Smooth muscle cell (in vitro differentiated cells): ENCODE results near the gene PRKCE. TPM values are rescaled to one million over a fixed set of nuclear protein-coding genes. Genes with fewer than 3 reads are reported as not detected.

Source experiments
- DNase-seq: peaks from one replicate; lab custom pipeline; 2025; ENCODE audit not compliant: unreplicated experiment; lab: John Stamatoyannopoulos, UW
- H2AFZ ChIP-seq: fragments of 200-600 bp; sonication (generic); 2 replicates; pipeline ENCODE4 v1.6.0; 2016; ENCODE audit warnings: antibody characterized with exemption, low read depth, mild to moderate bottlenecking
- H3F3A ChIP-seq: fragments of 200-600 bp; sonication (generic); 2 replicates; pipeline ENCODE4 v1.6.0; 2017; ENCODE audit warnings: antibody characterized with exemption, low read depth
- H3K27ac ChIP-seq: fragments of 200-600 bp; sonication (generic); 2 replicates; pipeline ENCODE4 v1.5.1; 2016; ENCODE audit warnings: low read depth, mild to moderate bottlenecking
- H3K27me3 ChIP-seq: fragments of 200-600 bp; sonication (generic); 2 replicates; pipeline ENCODE4 v1.6.1; 2016; ENCODE audit warnings: low read depth, mild to moderate bottlenecking
- H3K36me3 ChIP-seq: fragments of 200-600 bp; sonication (generic); 2 replicates; pipeline ENCODE4 v1.5.1; 2016; ENCODE audit warnings: low read depth
- H3K4me1 ChIP-seq: fragments of 200-600 bp; sonication (generic); 2 replicates; pipeline ENCODE4 v1.5.1; 2016; ENCODE audit warnings: low read depth
- H3K4me2 ChIP-seq: fragments of 200-600 bp; sonication (generic); 2 replicates; pipeline ENCODE4 v1.6.0; 2016; ENCODE audit warnings: mild to moderate bottlenecking
- H3K4me3 ChIP-seq: fragments of 200-600 bp; sonication (generic); 2 replicates; pipeline ENCODE4 v1.5.1; 2016; ENCODE audit warnings: mild to moderate bottlenecking
- H3K79me2 ChIP-seq: fragments of 200-600 bp; sonication (generic); 2 replicates; pipeline ENCODE4 v1.6.0; 2016; ENCODE audit warnings: low read depth, mild to moderate bottlenecking
- H3K9ac ChIP-seq: fragments of 200-600 bp; sonication (generic); 2 replicates; pipeline ENCODE4 v1.6.0; 2016; ENCODE audit warnings: low read depth
- H3K9me3 ChIP-seq: fragments of 200-600 bp; sonication (generic); replicated peaks from 2 replicates; pipeline ENCODE4 v1.5.1; 2016; ENCODE audit warnings: low read depth
- H4K20me1 ChIP-seq: fragments of 200-600 bp; sonication (generic); 2 replicates; pipeline ENCODE4 v1.6.0; 2016; ENCODE audit warnings: low read depth
- WGBS: methylation state at CpG from one replicate; pipeline ENCODE4 v1.1.7; 2016; ENCODE audit warnings: low lambda C conversion rate; 5-methylcytosine and 5-hydroxymethylcytosine counted together
- polyA plus RNA-seq: library from polyadenylated mRNA; unstranded; fragments of >200 nt; fragmentation: Nextera tagmentation; extraction: Ambion mirVana; gene quantifications from 2 replicates; pipeline ENCODE4 v1.2.1, GENCODE V29; 2016
- total RNA-seq: library from RNA; depleted of rRNA; stranded (reverse); fragments of >200 nt; gene quantifications from 2 replicates; pipeline ENCODE4 v1.2.3, GENCODE V29; 2014
- TF ChIP-seq, protein P1 (sequence below): fragments of 200-600 bp; sonication (generic); IDR thresholded peaks from 2 replicates; pipeline ENCODE4 v1.5.1; 2017; ENCODE audit warnings: borderline replicate concordance, mild to moderate bottlenecking, antibody characterized with exemption; ENCODE audit not compliant: insufficient read depth, poor library complexity, severe bottlenecking

PRKCE gene
- total and polyA plus RNA-seq, 2 experiments from 2014 or later, result 20.6 to 29.1 TPM

DNA sequence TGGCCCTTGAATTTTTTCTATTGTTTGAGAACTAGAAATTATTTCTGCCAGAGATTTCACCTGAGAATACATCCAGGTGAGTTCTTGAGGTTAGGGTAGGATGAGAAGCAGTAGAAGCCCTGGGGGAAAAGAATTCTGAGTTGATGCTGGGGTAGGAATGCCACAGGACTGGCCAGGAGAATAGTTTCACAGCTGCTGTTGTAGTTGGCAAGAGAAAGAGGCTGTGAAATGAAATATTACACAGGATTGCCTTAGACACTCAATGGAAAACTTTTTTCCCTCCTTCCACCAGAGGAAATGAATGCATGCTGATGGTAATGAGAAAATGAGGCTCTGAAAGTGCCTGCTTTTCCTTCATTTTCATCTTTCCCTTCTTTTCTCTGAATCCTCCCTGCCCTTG is 54.6 kb downstream of the PRKCE start:
- Histone ChIP-seq H3K9ac (no peak overlapping the region), H3K27me3 (no peaks in the 10 kb centered on the region), H3K4me1 (no peaks in the 10 kb centered on the region), H3K9me3 (no peaks in the 10 kb centered on the region), H3K36me3 (no peaks in the 10 kb centered on the region), H2AFZ (no peak overlapping the region), H4K20me1 (peaks cover 57% of the 10 kb centered on the region), H3K4me3 (no peak overlapping the region), H3K79me2 (peaks cover 82% of the 10 kb centered on the region), H3K4me2 (no peak overlapping the region), H3F3A (no peaks in the 10 kb centered on the region), H3K27ac (no peak overlapping the region)
- DNase-seq, result no peak
- TF ChIP-seq, protein P1, sequence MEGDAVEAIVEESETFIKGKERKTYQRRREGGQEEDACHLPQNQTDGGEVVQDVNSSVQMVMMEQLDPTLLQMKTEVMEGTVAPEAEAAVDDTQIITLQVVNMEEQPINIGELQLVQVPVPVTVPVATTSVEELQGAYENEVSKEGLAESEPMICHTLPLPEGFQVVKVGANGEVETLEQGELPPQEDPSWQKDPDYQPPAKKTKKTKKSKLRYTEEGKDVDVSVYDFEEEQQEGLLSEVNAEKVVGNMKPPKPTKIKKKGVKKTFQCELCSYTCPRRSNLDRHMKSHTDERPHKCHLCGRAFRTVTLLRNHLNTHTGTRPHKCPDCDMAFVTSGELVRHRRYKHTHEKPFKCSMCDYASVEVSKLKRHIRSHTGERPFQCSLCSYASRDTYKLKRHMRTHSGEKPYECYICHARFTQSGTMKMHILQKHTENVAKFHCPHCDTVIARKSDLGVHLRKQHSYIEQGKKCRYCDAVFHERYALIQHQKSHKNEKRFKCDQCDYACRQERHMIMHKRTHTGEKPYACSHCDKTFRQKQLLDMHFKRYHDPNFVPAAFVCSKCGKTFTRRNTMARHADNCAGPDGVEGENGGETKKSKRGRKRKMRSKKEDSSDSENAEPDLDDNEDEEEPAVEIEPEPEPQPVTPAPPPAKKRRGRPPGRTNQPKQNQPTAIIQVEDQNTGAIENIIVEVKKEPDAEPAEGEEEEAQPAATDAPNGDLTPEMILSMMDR, result no peak

DNA sequence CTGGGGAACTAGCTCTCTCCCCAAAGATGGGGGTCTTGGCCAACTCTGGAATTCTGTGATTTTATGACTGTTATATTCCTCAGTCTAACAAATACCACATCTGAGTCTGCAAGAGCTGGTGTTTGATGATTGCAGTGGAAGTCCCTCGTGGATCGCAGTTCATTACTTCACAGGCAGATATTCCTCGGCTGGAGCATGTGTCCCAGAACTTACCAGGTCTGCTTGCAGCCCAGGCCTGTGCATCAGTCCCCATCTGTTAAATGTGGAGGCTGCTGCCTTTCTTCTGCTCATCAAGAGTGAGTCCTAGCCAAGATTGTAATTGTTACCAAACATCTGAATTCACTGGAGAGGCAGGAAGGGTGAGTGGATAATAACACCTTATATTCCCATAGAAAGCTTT is 55.5 kb downstream of the PRKCE start:
- peak overlapping the region; percentile 59 for H3K27ac ChIP-seq
- H3F3A ChIP-seq, result no peaks in the 10 kb centered on the region
- H3K4me3 ChIP-seq, result no peak overlapping the region
- no peaks in the 10 kb centered on the region for H3K9me3 ChIP-seq
- no peak overlapping the region for H3K4me2 ChIP-seq
- no peaks in the 10 kb centered on the region for H3K27me3 ChIP-seq
- H4K20me1 ChIP-seq, result peaks cover 66% of the 10 kb centered on the region
- 80% methylated on average over 3 of the region's 3 CpGs for WGBS
- TF ChIP-seq, protein P1, result no peak
- no peak for DNase-seq
- no peak overlapping the region for H3K9ac ChIP-seq
- H2AFZ ChIP-seq, result no peak overlapping the region
- H3K79me2 ChIP-seq, result peaks cover 84% of the 10 kb centered on the region
- H3K36me3 ChIP-seq, result no peaks in the 10 kb centered on the region
- H3K4me1 ChIP-seq, result no peaks in the 10 kb centered on the region

DNA sequence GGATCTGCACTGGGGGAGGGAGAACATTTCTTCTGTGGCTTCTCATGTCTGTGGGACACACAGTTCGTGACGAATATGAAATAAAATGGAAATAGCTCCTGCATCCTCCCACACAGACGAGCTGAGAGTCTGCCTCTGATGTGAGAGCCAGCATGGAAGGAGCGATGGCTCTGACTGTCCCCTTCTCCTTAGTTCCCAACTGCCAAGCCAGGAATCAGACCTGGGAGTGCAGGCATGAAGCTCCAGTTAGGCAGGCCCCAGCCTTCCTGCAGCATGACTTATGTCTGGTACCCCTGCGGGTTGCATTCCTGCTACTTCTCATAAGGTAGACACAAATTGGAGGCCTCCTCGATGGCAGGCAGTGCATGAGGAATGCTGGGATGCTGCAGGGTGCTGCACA is 56.2 kb downstream of the PRKCE start:
- Histone ChIP-seq H3K79me2 (peaks cover 88% of the 10 kb centered on the region), H3K9me3 (no peaks in the 10 kb centered on the region), H3K9ac (no peak overlapping the region), H3K4me2 (no peak overlapping the region), H3K27ac (peak overlapping the region; percentile 59), H3K4me3 (no peak overlapping the region), H3F3A (no peaks in the 10 kb centered on the region), H3K4me1 (no peaks in the 10 kb centered on the region), H3K27me3 (no peaks in the 10 kb centered on the region), H4K20me1 (peaks cover 72% of the 10 kb centered on the region), H3K36me3 (no peaks in the 10 kb centered on the region), H2AFZ (no peak overlapping the region)
- DNase-seq, result no peak
- TF ChIP-seq, protein P1, result no peak
- 80% methylated on average over 6 of the region's 6 CpGs for WGBS

DNA sequence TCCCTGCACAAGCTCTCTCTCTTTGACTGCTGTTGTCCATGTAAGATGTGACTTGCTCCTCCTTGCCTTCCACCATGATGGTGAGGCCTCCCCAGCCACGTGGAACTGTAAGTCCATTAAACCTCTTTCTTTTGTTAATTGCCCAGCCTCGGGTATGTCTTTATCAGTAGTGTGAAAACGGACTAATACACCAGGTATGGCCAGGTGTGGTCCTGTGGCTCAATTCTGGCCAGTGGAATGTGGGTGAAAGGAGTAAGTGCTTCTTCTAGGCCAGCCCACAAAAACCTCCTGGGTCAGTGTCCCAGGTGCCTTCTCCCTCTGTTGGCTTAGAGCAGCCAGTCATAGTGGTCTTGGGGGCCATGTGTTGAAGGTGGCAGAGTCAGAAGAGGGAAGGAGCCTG is 57.0 kb downstream of the PRKCE start:
- Histone ChIP-seq H3F3A (no peaks in the 10 kb centered on the region), H3K36me3 (no peaks in the 10 kb centered on the region), H3K4me1 (no peaks in the 10 kb centered on the region), H2AFZ (no peak overlapping the region), H3K4me2 (no peak overlapping the region), H3K4me3 (no peak overlapping the region), H3K79me2 (peaks cover 87% of the 10 kb centered on the region), H4K20me1 (peaks cover 79% of the 10 kb centered on the region), H3K9me3 (no peaks in the 10 kb centered on the region), H3K9ac (no peak overlapping the region), H3K27ac (no peak overlapping the region), H3K27me3 (no peaks in the 10 kb centered on the region)
- DNase-seq, result no peak
- WGBS, result 85% methylated on average over 3 of the region's 3 CpGs
- TF ChIP-seq, protein P1, result no peak
